Heart right ventricle (tissue), 16 donors: ENCODE results near the gene SLC1A7. TPM values are rescaled to one million over a fixed set of nuclear protein-coding genes. Genes with fewer than 3 reads are reported as not detected.
A peak's percentile ranks its signal among the peaks of the same experiment; 100 is the strongest.

Source experiments
- ATAC-seq, 8 donors: fragments of 200-7000 bp; cut with Tn5 transposase; one replicate each; pipeline ENCODE4 v1.9.1; 2020; ENCODE audit warnings: mild to moderate bottlenecking in 8 of 8, moderate library complexity in 8 of 8, moderate number of reproducible peaks in 1 of 8
- DNase-seq, 2 donors: peaks; one replicate each; pipeline ENCODE4 v3.0.0-alpha.2; 2020
- H3K27ac ChIP-seq, 10 donors: fragments of 200-600 bp; sonication (generic) in 2 of 10; one replicate each; pipeline versions ENCODE4 v1.5.0 to v1.8.0; 2020 to 2022; ENCODE audit warnings: mild to moderate bottlenecking in 3 of 10
- H3K27me3 ChIP-seq, 7 donors: fragments of 200-600 bp; one replicate each; pipeline ENCODE4 v1.8.0; 2021 to 2022; ENCODE audit warnings: mild to moderate bottlenecking in 2 of 7
- H3K36me3 ChIP-seq, 9 donors: fragments of 200-600 bp; sonication (generic) in 1 of 9; one replicate each; pipeline versions ENCODE4 v1.5.0 to v1.8.0; 2020 to 2022; ENCODE audit warnings: mild to moderate bottlenecking in 2 of 9
- H3K4me1 ChIP-seq, 9 donors: fragments of 200-600 bp; sonication (generic) in 1 of 9; one replicate each; pipeline versions ENCODE4 v1.5.0 to v1.8.0; 2020 to 2022; ENCODE audit warnings: mild to moderate bottlenecking in 4 of 9
- H3K4me3 ChIP-seq, 10 donors: fragments of 200-600 bp; sonication (generic) in 2 of 10; one replicate each; pipeline versions ENCODE4 v1.5.0 to v1.8.0; 2020 to 2022; ENCODE audit warnings: mild to moderate bottlenecking in 7 of 10, moderate library complexity in 2 of 10
- H3K9me3 ChIP-seq, 11 donors: fragments of 200-600 bp in 10 of 11; sonication (generic) in 2 of 11; one replicate each; pipeline versions ENCODE4 v1.5.0 to v1.8.0; 2013 to 2022; ENCODE audit warnings: mild to moderate bottlenecking in 2 of 11, control low read depth in 1 of 11, moderate library complexity in 1 of 11
- WGBS, 2 donors: extraction: QIAGEN DNeasy Blood & Tissue Kit; methylation state at CpG; one replicate each; pipeline ENCODE4 v1.1.7; 2013; ENCODE audit warnings: inconsistent platforms in 1 of 2; 5-methylcytosine and 5-hydroxymethylcytosine counted together
- intact Hi-C, 10 donors: fragments of 100-400 bp; cut with DNase I; formaldehyde crosslinking; loops; one replicate each; pipeline versions ENCODE4 v1.11.1 to v1.14.2; 2022
- polyA plus RNA-seq, 2 donors: library from polyadenylated mRNA; stranded (reverse); fragments of 200-250 nt; gene quantifications; one replicate each; pipeline ENCODE4 v1.2.3, GENCODE V29; 2013
- total RNA-seq, 10 donors: library from RNA; stranded (reverse); fragmentation: NEBNext Ultra II Directional in 3 of 10; extraction: Animal tissue kit (Norgen Biotek cat#: 25700) in 3 of 10; gene quantifications; one replicate each; pipeline versions ENCODE4 v1.2.1 to v1.2.4, GENCODE V29; 2021 to 2023
- TF ChIP-seq, protein P1 (sequence below), 9 donors: fragments of 200-600 bp; sonication (generic) in 2 of 9; IDR thresholded peaks; one replicate each; pipeline versions ENCODE4 v1.5.0 to v1.8.0; 2021 to 2022; ENCODE audit warnings: antibody characterized with exemption in 9 of 9, mild to moderate bottlenecking in 5 of 9, moderate library complexity in 1 of 9
- donor health status: Arrhythmogenic right ventricular cardiomyopathy.
- donor health status: ischemic (EF 13 %, LVEDD 7.1; RV severe dilation, severe dysfunction).
- donor health status: healthy with polysubstance abuse.
- donor health status: DM: no; HTN: yes; CAD: no.
- donor health status: DM: no; HTN: no; CAD: no.
- donor health status: ischemic (EF 25% LVEDD 6.9; RV normal size, moderate dysfunction).
- donor health status: ischemic (EF 25% LVEDD 5.7; RV mildly dilated, moderate dysfunction).
- donor health status: healthy.
- donor health status: DM: yes; HTN: yes; CAD: no.
- donor health status: Ischemic cardiomyopathy.
- donor health status: ischemic (EF 35%, LVEDD 5.7; RV mildly dilated, moderate dysfunction).
- donor health status: nonischemic (EF 11% LVEDD 7.7; RV severe dilation, severe dysfunction).
- donor health status: DM: yes; HTN: yes; CAD: no.
- donor health status: PGD.
- donor health status: ischemic (EF 29% LVEDD 5.4; RV normal size, mild dysfunction).
- donor health status: nonischemic (EF 23%, LVEDD 6.1; RV moderate dilation, normal function).

The SLC1A7 gene
- total and polyA plus RNA-seq, 12 donors: 0.04 to 2.0 (median 0.42) TPM

GRCh38 chr1:53112861-53113260 lies 29.6 kb downstream of the SLC1A7 start:
- TF ChIP-seq, protein P1, sequence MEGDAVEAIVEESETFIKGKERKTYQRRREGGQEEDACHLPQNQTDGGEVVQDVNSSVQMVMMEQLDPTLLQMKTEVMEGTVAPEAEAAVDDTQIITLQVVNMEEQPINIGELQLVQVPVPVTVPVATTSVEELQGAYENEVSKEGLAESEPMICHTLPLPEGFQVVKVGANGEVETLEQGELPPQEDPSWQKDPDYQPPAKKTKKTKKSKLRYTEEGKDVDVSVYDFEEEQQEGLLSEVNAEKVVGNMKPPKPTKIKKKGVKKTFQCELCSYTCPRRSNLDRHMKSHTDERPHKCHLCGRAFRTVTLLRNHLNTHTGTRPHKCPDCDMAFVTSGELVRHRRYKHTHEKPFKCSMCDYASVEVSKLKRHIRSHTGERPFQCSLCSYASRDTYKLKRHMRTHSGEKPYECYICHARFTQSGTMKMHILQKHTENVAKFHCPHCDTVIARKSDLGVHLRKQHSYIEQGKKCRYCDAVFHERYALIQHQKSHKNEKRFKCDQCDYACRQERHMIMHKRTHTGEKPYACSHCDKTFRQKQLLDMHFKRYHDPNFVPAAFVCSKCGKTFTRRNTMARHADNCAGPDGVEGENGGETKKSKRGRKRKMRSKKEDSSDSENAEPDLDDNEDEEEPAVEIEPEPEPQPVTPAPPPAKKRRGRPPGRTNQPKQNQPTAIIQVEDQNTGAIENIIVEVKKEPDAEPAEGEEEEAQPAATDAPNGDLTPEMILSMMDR (IDR thresholded peaks at IDR 0.05): no peak
- Histone ChIP-seq H3K27ac (no peak overlapping the region), H3K9me3 (peaks cover 0 to 9% (median 0%) of the 10 kb centered on the region in 11 donors), H3K4me1 (peaks cover 11 to 43% (median 22%) of the 10 kb centered on the region in 9 donors), H3K27me3 (no peaks in the 10 kb centered on the region), H3K4me3 (no peak overlapping the region), H3K36me3 (no peaks in the 10 kb centered on the region)
- no peak for ATAC-seq
- no peak for DNase-seq
- WGBS, 2 donors: 89% methylated on average over 4 of the region's 4 CpGs
- intact Hi-C loops: no loop called here

- TF ChIP-seq, protein P1 (IDR thresholded peaks at IDR 0.05): no peak
- ATAC-seq: no peak
Measured at GRCh38 chr1:53112271-53112774, 30.1 kb downstream of the SLC1A7 start.

GRCh38 chr1:53111693-53112092 lies 30.7 kb downstream of the SLC1A7 start:
- H3K4me1 ChIP-seq: peaks cover 11 to 43% (median 22%) of the 10 kb centered on the region in 9 donors
- TF ChIP-seq, protein P1 (IDR thresholded peaks at IDR 0.05): no peak
- H3K9me3 ChIP-seq: peaks cover 0 to 9% (median 0%) of the 10 kb centered on the region in 11 donors
- DNase-seq: no peak
- intact Hi-C loops: no loop called here
- H3K4me3 ChIP-seq: no peak overlapping the region
- ATAC-seq: no peak
- H3K27me3 ChIP-seq: no peaks in the 10 kb centered on the region
- H3K27ac ChIP-seq: no peak overlapping the region
- no peaks in the 10 kb centered on the region for H3K36me3 ChIP-seq
- WGBS, 2 donors: 75 to 83% methylated on average over 5 of the region's 5 CpGs

More at GRCh38 chr1:53112271-53112774, 30.1 kb downstream of the SLC1A7 start:
- 74 to 84% methylated on average over 2 of the region's 2 CpGs for WGBS, 2 donors
- Histone ChIP-seq H3K27me3 (no peaks in the 10 kb centered on the region), H3K4me1 (peaks cover 11 to 43% (median 22%) of the 10 kb centered on the region in 9 donors), H3K36me3 (no peaks in the 10 kb centered on the region), H3K27ac (no peak overlapping the region), H3K4me3 (no peak overlapping the region), H3K9me3 (peaks cover 0 to 9% (median 0%) of the 10 kb centered on the region in 11 donors)
- DNase-seq: no peak
- intact Hi-C loops: no loop called here

GRCh38 chr1:53111073-53111556 lies 31.3 kb downstream of the SLC1A7 start:
- TF ChIP-seq, protein P1 (IDR thresholded peaks at IDR 0.05): no peak
- ATAC-seq (no peak), DNase-seq (no peak)
- Histone ChIP-seq H3K27ac (peak overlapping the region in 2 of 10 donors; percentile 7 to 35), H3K36me3 (no peaks in the 10 kb centered on the region), H3K4me3 (no peak overlapping the region), H3K4me1 (peaks cover 11 to 37% (median 22%) of the 10 kb centered on the region in 9 donors), H3K9me3 (peaks cover 0 to 9% (median 0%) of the 10 kb centered on the region in 11 donors), H3K27me3 (no peaks in the 10 kb centered on the region)
- intact Hi-C loops: no loop called here
- WGBS, 2 donors: 53 to 74% methylated on average over 10 of the region's 10 CpGs
